ENCODE data around the gene CEP85. TPM values are rescaled to one million over a fixed set of nuclear protein-coding genes. Genes with fewer than 3 reads are reported as not detected.

Gene CEP85
- total RNA-seq, 1 experiment from 2014 or later: 38.6 TPM

GRCh38 chr1:26278303-26278702, 44.3 kb downstream of the CEP85 start:
- H2AFZ ChIP-seq (ENCODE audit: low read length): no peak overlapping the region
- H3K14ac ChIP-seq (ENCODE audit: insufficient read depth, low read length): no peak overlapping the region
- no peak overlapping the region for H3K4ac ChIP-seq (ENCODE audit: low read depth, low read length)
- H3K4me1 Mint-ChIP-seq: peaks cover 52 to 54% of the 10 kb centered on the region in 2 experiments
- H3K79me2 ChIP-seq (ENCODE audit: insufficient read depth, low read length): no peaks in the 10 kb centered on the region
- peaks cover 2% of the 10 kb centered on the region for H4K20me1 ChIP-seq (ENCODE audit: control insufficient read depth, insufficient read depth, insufficient read length)
- H3K9ac ChIP-seq (ENCODE audit: extremely low read depth, insufficient read length, low read length): no peak overlapping the region
- TF ChIP-seq CTCF (conservative IDR thresholded peaks at IDR 0.05): no peak
- H4K91ac ChIP-seq (ENCODE audit: insufficient read length, low read depth, low read length): no peak overlapping the region
- H3K56ac ChIP-seq (ENCODE audit: insufficient read length, low read depth, low read length): no peak overlapping the region
- H3K4me1 ChIP-seq (ENCODE audit: insufficient read depth, low read length): peaks cover 11% of the 10 kb centered on the region; the same call in 1 of the 2 replicates
- H3K4me2 ChIP-seq (ENCODE audit: insufficient read depth, insufficient read length, low read length): no peak overlapping the region
- H3T11ph ChIP-seq (ENCODE audit: low read length): no peak overlapping the region
- H4K5ac ChIP-seq (ENCODE audit: insufficient read length, low read depth, low read length): no peak overlapping the region
- H2BK120ac ChIP-seq (ENCODE audit: low read depth, low read length, poor library complexity, severe bottlenecking): no peak overlapping the region
- H3K27ac ChIP-seq (ENCODE audit: insufficient read length, low read depth, low read length): no peak overlapping the region
- no peaks in the 10 kb centered on the region for H3K9me3 ChIP-seq (ENCODE audit: control insufficient read depth, low read depth, low read length)
- H3K9me3 Mint-ChIP-seq: no peaks in the 10 kb centered on the region
- H3K18ac ChIP-seq (ENCODE audit: insufficient read length, low read depth, low read length): no peak overlapping the region
- H2BK12ac ChIP-seq (ENCODE audit: insufficient read length, low read depth, low read length): no peak overlapping the region
- H3K36me3 Mint-ChIP-seq (ENCODE audit: insufficient read depth in 1 of 3, low read depth in 3 of 3): peaks cover 46 to 61% (median 55%) of the 10 kb centered on the region in 3 experiments
- H3K27ac Mint-ChIP-seq: peak overlapping the region in 1 of 3 experiments; percentile 69; a peak in 1 of 7 replicates
- DNase-seq: no peak
- no peak overlapping the region for H3K4me3 Mint-ChIP-seq
- no peak overlapping the region for H2BK20ac ChIP-seq (ENCODE audit: low read depth, low read length, poor library complexity, severe bottlenecking)
- H3K27me3 ChIP-seq (ENCODE audit: insufficient read depth, low read length): no peaks in the 10 kb centered on the region
- H3K23me2 ChIP-seq (ENCODE audit: insufficient read length, low read depth, low read length, poor library complexity, severe bottlenecking): peaks cover 13% of the 10 kb centered on the region
- H3K23ac ChIP-seq (ENCODE audit: insufficient read length, low read depth, low read length): no peak overlapping the region
- H2BK15ac ChIP-seq (ENCODE audit: low read depth, low read length): no peak overlapping the region
- no peak overlapping the region for H2BK5ac ChIP-seq (ENCODE audit: insufficient read length, low read length)
- no peaks in the 10 kb centered on the region; the same call in 1 of the 2 replicates for H3K27me3 Mint-ChIP-seq (ENCODE audit: low read depth)
- no peak overlapping the region for H2AK5ac ChIP-seq (ENCODE audit: insufficient read length, low read length)
- WGBS (ENCODE audit: extremely low coverage, insufficient read length, low lambda C conversion rate): no CpG with 5 or more reads among the region's 4 CpGs
- H3K79me1 ChIP-seq (ENCODE audit: insufficient read depth, low read depth, low read length, poor library complexity, severe bottlenecking): no peaks in the 10 kb centered on the region
- no peak overlapping the region for H4K8ac ChIP-seq (replicated peaks; ENCODE audit: insufficient read length, low read depth, low read length)
